Right ventricle myocardium inferior (tissue), 1 donor: ENCODE measurements around the gene GHRHR. TPM values are rescaled to one million over a fixed set of nuclear protein-coding genes. Genes with fewer than 3 reads are reported as not detected.

Experiments
- ATAC-seq: fragments of 200-7000 bp; cut with Tn5 transposase; one replicate; pipeline ENCODE4 v1.9.1; 2020; ENCODE audit warnings: mild to moderate bottlenecking, moderate library complexity
- DNase-seq: peaks from one replicate; pipeline ENCODE4 v3.0.0; 2021; ENCODE audit errors: missing footprints
- intact Hi-C: fragments of 100-400 bp; cut with DNase I; formaldehyde crosslinking; loops from one replicate; pipeline ENCODE4 v1.11.0; 2022
- total RNA-seq: library from RNA; stranded (reverse); fragmentation: NEBNext Ultra II Directional; extraction: Animal tissue kit (Norgen Biotek cat#: 25700); gene quantifications from one replicate; pipeline ENCODE4 v1.2.1, GENCODE V29; 2021
- donor health status: DM: no; HTN: yes; CAD: no; lungs with severe emphysema.

Gene GHRHR
- total RNA-seq, 1 donor from 2014 or later: not detected

DNA sequence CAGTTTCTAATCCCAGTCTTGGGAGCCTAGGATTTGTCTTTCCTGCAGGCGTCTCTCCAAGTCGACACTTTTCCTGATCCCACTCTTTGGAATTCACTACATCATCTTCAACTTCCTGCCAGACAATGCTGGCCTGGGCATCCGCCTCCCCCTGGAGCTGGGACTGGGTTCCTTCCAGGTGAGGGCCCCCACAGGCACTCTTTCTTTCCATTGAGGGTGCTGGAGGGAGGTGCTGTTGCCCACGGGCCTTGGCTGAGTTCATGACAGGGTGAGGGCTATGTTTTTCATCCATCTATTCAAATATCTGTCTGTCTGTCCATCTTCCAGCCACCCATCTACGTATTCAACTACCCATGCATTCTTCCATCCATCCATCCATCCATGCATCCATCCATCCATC is 12.6 kb downstream of the GHRHR start:
- no peak for ATAC-seq
- DNase-seq: no peak

DNA sequence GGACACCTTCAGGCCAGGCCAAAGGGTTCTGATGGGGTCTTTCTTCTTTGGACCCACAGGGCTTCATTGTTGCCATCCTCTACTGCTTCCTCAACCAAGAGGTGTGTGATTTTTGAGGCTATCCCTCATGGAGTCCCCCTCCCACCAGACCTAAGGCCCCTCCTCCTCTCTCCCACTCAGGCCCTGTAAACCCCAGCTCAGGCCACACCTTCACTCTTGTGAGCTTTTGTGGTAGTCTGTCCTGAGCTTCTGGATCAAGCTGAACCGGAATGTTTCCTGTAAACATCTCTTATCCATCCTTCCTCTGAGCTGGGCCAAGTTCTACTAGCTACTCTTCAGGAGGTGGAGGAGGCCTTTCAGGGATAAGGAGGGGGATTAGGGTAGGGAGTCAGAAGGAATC is 13.5 kb downstream of the GHRHR start:
- intact Hi-C loops: loop anchor here (5.0 kb wide), 1 partner anchor 230 kb away; no protein-coding TSS in a partner anchor
- DNase-seq (no peak), ATAC-seq (no peak)

More for the DNA sequence above, 12.6 kb downstream of the GHRHR start:
- intact Hi-C loops: loop anchor here (5.0 kb wide), 1 partner anchor 229 kb away; no protein-coding TSS in a partner anchor

GRCh38 chr7:30977896-30978564 is 14.3 kb downstream of the GHRHR start:
- intact Hi-C loops: loop anchor here (1.0 to 5.0 kb wide), 2 partner anchors 178 to 231 kb away; no protein-coding TSS in a partner anchor
- ATAC-seq: no peak
- no peak for DNase-seq

DNA sequence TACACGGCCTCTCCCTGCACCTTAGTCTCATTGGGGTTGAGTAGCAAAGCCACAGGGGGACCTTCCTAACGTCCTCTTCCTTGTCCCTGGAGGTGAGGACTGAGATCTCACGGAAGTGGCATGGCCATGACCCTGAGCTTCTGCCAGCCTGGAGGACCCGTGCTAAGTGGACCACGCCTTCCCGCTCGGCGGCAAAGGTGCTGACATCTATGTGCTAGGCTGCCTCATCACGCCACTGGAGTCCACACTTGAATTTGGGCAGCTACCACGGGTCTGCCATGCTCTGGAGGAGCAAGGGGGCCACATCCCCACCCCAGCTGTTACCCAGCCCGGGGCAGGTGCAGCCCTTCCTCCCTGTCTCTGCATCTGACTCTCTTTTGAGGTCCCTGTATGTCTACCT is 15.3 kb downstream of the GHRHR start:
- DNase-seq (no peak), ATAC-seq (no peak)
- intact Hi-C loops: loop anchor here (5.0 kb wide), 1 partner anchor 232 kb away; no protein-coding TSS in a partner anchor

GRCh38 chr7:30980194-30980593 is 16.4 kb downstream of the GHRHR start:
- DNase-seq: no peak
- intact Hi-C loops: no loop called here
- no peak for ATAC-seq

GRCh38 chr7:30980751-30981150 is 17.0 kb downstream of the GHRHR start:
- ATAC-seq: no peak
- DNase-seq: no peak
- intact Hi-C loops: no loop called here

GRCh38 chr7:30983042-30983913 is 19.5 kb downstream of the GHRHR start:
- ATAC-seq (peak; percentile 80), DNase-seq (peak; percentile 91)
- intact Hi-C loops: loop anchor here (1.0 kb wide), 1 partner anchor 139 kb away; no protein-coding TSS in a partner anchor

DNA sequence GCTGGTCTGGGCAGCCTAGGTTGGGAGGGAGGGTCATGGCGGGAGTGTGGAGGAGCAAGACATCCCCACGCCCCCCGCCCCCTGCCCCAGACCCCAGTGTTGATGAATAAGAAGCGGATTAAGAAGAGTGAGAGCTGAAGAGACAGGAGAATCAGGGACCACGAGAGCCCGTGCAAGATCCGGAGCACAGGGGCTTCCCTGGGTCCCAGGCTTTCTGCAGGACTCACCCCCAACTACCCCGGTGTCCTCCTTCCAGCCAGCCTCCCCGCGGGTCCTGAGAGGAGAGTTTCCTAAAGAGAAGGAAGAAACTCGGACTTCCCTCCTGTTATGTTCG is 20.1 kb downstream of the GHRHR start:
- intact Hi-C loops: loop anchor here (1.0 kb wide), 1 partner anchor 138 kb away; no protein-coding TSS in a partner anchor
- no peak for DNase-seq
- ATAC-seq: no peak

GRCh38 chr7:30984359-30985107 is 20.8 kb downstream of the GHRHR start:
- ATAC-seq (peak; percentile 40), DNase-seq (no peak)
- intact Hi-C loops: loop anchor here (5.0 kb wide), 1 partner anchor 73 kb away; no protein-coding TSS in a partner anchor

GRCh38 chr7:30985756-30986155 is 22.0 kb downstream of the GHRHR start:
- intact Hi-C loops: loop anchor here (5.0 kb wide), 1 partner anchor 72 kb away; no protein-coding TSS in a partner anchor
- DNase-seq (no peak), ATAC-seq (no peak)

GRCh38 chr7:30986331-30986730 is 22.6 kb downstream of the GHRHR start:
- no peak for ATAC-seq
- intact Hi-C loops: loop anchor here (5.0 kb wide), 1 partner anchor 71 kb away; no protein-coding TSS in a partner anchor

DNA sequence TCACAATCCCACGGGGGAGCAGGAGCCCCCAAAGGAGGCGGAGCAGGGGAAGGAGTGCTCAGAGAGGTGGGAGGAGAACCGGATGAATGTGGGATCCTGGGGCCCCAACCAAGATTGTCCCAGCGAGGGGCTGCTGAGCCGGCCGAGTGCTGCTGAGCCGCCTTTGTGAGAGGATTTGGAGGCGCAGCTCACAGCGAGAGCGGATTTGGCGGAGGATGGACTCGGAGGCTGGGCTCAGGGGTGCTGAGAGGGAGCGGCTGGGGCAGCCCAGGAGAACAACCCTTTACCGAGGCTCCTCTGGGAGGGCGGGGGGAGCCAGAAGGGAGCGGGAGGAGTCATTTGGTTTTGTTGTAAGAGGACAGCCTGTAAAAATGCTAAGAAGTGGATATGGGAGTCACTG is 23.0 kb downstream of the GHRHR start:
- intact Hi-C loops: loop anchor here (5.0 kb wide), 1 partner anchor 71 kb away; no protein-coding TSS in a partner anchor
- ATAC-seq (no peak), DNase-seq (no peak)

More at GRCh38 chr7:30986331-30986730, 22.6 kb downstream of the GHRHR start:
- no peak for DNase-seq

DNA sequence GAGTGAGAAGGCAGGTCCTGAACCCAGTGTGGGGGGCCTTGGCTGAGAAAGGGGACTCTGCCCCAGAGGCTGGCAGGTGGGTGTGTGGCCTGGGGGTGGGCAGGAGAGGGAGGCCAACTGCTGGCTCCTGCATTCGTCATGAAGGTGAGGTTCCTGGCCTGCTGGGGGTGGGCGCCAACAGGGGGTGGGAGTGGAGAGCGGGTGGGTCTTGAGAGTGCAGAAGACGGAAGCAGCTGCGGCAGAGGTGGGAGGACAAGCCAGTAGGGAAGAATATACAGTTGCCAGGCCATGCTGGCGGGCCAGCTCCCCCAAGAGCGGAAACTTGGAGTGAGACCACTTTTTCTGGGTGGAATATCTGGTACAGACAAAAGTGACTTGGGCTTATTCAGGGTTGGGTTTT is 23.4 kb downstream of the GHRHR start:
- DNase-seq: no peak
- intact Hi-C loops: loop anchor here (5.0 kb wide), 1 partner anchor 70 kb away; no protein-coding TSS in a partner anchor
- ATAC-seq: no peak

DNA sequence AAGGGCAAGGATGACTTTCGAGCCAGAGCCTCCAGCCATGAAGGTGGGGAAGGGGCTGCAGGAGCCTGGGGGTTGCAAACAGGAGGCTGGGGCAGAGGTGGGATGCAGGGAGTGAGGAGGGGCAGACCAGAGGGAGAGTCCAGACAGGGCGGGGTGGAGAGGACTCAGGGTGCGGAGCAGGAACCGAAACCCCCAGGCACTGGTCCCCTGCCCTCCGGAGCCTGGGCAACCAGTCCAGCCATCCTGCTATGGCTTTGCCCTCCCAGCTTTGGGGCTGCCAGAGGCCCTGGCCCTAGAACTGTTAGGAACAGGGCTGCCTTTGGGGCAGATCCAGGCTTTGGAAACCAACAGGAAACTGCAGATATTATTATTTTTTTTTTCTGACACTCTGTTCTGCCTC is 24.2 kb downstream of the GHRHR start:
- intact Hi-C loops: loop anchor here (5.0 kb wide), 1 partner anchor 69 kb away; no protein-coding TSS in a partner anchor
- no peak for DNase-seq
- ATAC-seq: no peak

DNA sequence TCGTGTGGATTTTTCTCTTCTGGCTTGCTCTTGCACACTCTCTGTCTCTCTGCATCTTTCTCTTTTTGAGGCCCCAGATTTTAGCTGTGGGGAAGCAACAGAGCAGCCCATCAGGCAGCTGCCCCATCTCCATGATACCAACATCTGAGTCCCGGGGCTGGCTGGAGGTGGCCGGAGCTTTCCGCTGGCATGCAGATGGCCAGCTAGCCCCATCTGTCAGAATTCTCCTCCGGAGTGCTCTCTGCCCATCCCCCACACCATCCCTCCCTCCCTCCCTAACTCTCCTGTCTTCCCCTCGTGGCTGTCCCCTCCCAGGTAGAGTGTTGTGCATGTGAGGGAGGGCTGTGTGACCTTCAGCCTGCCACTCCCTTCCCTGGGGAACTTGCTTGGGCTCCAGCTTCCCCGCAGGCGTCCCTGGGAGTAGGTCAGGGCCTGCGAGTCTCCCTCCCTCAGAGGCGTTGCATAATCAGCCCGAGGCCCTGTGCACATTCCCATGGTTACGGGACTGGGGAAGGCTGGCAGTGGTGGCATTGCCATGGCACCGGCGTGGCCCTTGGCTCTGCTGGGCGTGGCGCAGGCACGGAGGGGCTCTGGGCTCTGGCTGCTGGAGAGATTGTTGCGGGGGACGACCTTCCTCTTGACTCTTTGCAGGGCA is 24.7 kb downstream of the GHRHR start:
- DNase-seq (peak; percentile 76), ATAC-seq (peak; percentile 74)

DNA sequence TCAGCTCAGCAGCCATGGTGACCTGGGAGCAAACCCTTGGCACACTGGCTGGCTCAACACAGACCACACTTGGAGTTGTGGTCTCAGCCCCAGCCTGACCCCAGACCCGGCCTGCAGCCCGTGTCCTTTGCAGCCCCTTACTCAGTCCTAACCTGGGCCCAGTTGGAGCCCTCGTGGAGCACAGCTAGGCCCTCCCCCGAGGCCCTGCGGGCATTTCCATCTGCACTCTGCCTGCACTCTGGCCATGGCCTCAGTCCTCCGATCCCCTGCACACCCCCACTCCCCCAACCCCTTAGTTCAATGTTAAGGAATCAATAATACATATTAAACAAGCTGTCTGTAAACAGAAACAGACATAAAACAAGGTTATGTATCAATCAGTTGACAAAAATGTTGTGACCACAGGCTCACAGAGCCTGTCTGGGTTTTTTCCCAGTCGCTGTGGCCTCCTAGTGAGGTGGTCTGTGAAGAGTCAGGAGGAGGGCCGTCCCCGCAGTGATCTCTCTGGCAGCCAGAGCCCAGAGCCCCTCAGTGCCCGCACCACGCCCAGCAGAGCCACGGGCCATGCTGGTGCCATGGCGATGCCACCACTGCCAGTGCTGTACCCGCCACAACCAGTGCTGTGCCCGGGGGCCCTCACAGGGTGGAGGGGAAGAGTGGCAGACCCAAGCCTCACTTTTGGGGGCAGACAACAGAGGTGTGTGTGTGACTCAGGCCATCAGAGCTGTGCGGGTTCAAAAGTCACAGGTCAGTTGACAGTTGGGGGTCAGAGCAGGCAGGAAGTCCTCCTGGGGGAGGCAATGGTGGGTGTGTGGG is 25.5 kb downstream of the GHRHR start:
- no peak for ATAC-seq
- intact Hi-C loops: loop anchor here (5.0 kb wide), 1 partner anchor 68 kb away; no protein-coding TSS in a partner anchor

More for the DNA sequence above, 24.7 kb downstream of the GHRHR start:
- intact Hi-C loops: loop anchor here (5.0 kb wide), 1 partner anchor 69 kb away; no protein-coding TSS in a partner anchor

More for the DNA sequence above, 25.5 kb downstream of the GHRHR start:
- no peak for DNase-seq
